Thoracic aorta (tissue), 2 donors: ENCODE data around the gene GCNT3. TPM values are rescaled to one million over a fixed set of nuclear protein-coding genes. Genes with fewer than 3 reads are reported as not detected.

Experiments
- ATAC-seq: fragments of 150-250 bp; one replicate; pipeline ENCODE4 v1.8.0; 2017; ENCODE audit warnings: low read depth; ENCODE audit not compliant: insufficient number of reproducible peaks, low FRiP score
- DNase-seq: peaks from one replicate; pipeline ENCODE4 v3.0.0-alpha.2; 2020; ENCODE audit warnings: low spot score
- H3K27ac ChIP-seq, 2 donors: fragments of 200-600 bp; sonication (generic); 1 replicate in 1 of 2; 2 replicates in 1 of 2; pipeline ENCODE4 v1.5.1; 2016; ENCODE audit warnings: mild to moderate bottlenecking in 2 of 2, moderate library complexity in 2 of 2
- H3K27me3 ChIP-seq: fragments of 200-600 bp; sonication (generic); replicated peaks from 2 replicates; pipeline ENCODE4 v1.6.0; 2016; ENCODE audit warnings: mild to moderate bottlenecking; ENCODE audit not compliant: insufficient read depth
- H3K36me3 ChIP-seq: fragments of 200-600 bp; sonication (generic); one replicate; pipeline ENCODE4 v1.5.1; 2016
- H3K4me1 ChIP-seq, 2 donors: fragments of 200-600 bp; sonication (generic); 1 replicate in 1 of 2; 2 replicates in 1 of 2; pipeline versions ENCODE4 v1.5.1 to v1.6.0; 2016; ENCODE audit warnings: low read depth in 2 of 2, mild to moderate bottlenecking in 1 of 2; ENCODE audit not compliant: control insufficient read depth in 1 of 2
- H3K4me3 ChIP-seq: fragments of 200-600 bp; sonication (generic); 2 replicates; pipeline ENCODE4 v1.5.1; 2016; ENCODE audit warnings: mild to moderate bottlenecking
- H3K9me3 ChIP-seq: fragments of 200-600 bp; sonication (generic); 2 replicates; pipeline ENCODE4 v1.5.1; 2016
- CTCF ChIP-seq: fragments of 200-600 bp; sonication (generic); IDR thresholded peaks from one replicate; pipeline ENCODE4 v1.5.1; 2019; ENCODE audit warnings: antibody characterized with exemption
- total RNA-seq, 2 donors: library from RNA; depleted of rRNA; stranded (reverse); fragments of >200 nt; gene quantifications; one replicate each; pipeline versions ENCODE4 v1.1.0 to v1.2.3, GENCODE V29; 2016

Gene GCNT3
- total RNA-seq, 2 donors from 2014 or later: 0.92 TPM; not detected in 1

- DNase-seq (no peak), ATAC-seq (no peak)
- no peaks in the 10 kb centered on the region for H3K27me3 ChIP-seq
- H3K4me3 ChIP-seq: no peak overlapping the region
- H3K27ac ChIP-seq: no peak overlapping the region
- H3K4me1 ChIP-seq: no peaks in the 10 kb centered on the region
- peaks cover 32% of the 10 kb centered on the region for H3K36me3 ChIP-seq
- no peaks in the 10 kb centered on the region for H3K9me3 ChIP-seq
- TF ChIP-seq CTCF: no peak
Measured at GRCh38 chr15:59647085-59647484, 35.5 kb downstream of the GCNT3 start.

GRCh38 chr15:59649603-59650002 is 38.0 kb downstream of the GCNT3 start:
- H3K4me1 ChIP-seq: no peaks in the 10 kb centered on the region
- TF ChIP-seq CTCF: no peak
- no peaks in the 10 kb centered on the region for H3K27me3 ChIP-seq
- H3K27ac ChIP-seq: no peak overlapping the region
- H3K36me3 ChIP-seq: peaks cover 27% of the 10 kb centered on the region
- H3K9me3 ChIP-seq: no peaks in the 10 kb centered on the region
- DNase-seq: no peak
- H3K4me3 ChIP-seq: no peak overlapping the region
- no peak for ATAC-seq

- no peak for TF ChIP-seq CTCF
- Histone ChIP-seq H3K9me3 (no peaks in the 10 kb centered on the region), H3K27ac (no peak overlapping the region), H3K4me1 (peaks cover 10 to 16% of the 10 kb centered on the region in 2 donors), H3K4me3 (no peak overlapping the region), H3K27me3 (no peaks in the 10 kb centered on the region), H3K36me3 (peaks cover 12% of the 10 kb centered on the region)
- no peak for DNase-seq
- ATAC-seq: no peak
Measured at GRCh38 chr15:59654046-59654445, 42.5 kb downstream of the GCNT3 start.

GRCh38 chr15:59656897-59657634 is 45.5 kb downstream of the GCNT3 start, which contains the start of gene GTF2A2:
TSS of gene GTF2A2 (minus strand) at chr15:59657515. CDS start at chr15:59652277, 5,238 bp downstream.
- no peak for TF ChIP-seq CTCF
- Histone ChIP-seq H3K27ac (peak within 1 kb of the TSS; percentile 67 to 71), H3K4me1 (peaks cover 10 to 16% of the 10 kb centered on the region in 2 donors), H3K27me3 (no peaks in the 10 kb centered on the region), H3K9me3 (no peaks in the 10 kb centered on the region), H3K4me3 (peak within 1 kb of the TSS; percentile 96), H3K36me3 (peaks cover 3% of the 10 kb centered on the region)
- peak; percentile 76 for DNase-seq
- ATAC-seq: peak; percentile 96

- TF ChIP-seq CTCF: no peak
- Histone ChIP-seq H3K36me3 (peaks cover 5% of the 10 kb centered on the region), H3K9me3 (no peaks in the 10 kb centered on the region), H3K27me3 (no peaks in the 10 kb centered on the region), H3K4me3 (peak overlapping the region; percentile 96), H3K27ac (no peak overlapping the region), H3K4me1 (peaks cover 10 to 16% of the 10 kb centered on the region in 2 donors)
- DNase-seq: no peak
- no peak for ATAC-seq
Measured at GRCh38 chr15:59657635-59658125, 46.1 kb downstream of the GCNT3 start.
